ENCODE results near the gene TMEM82. TPM values are rescaled to one million over a fixed set of nuclear protein-coding genes. Genes with fewer than 3 reads are reported as not detected.

The TMEM82 gene
- total RNA-seq, 1 donor from 2014 or later = not detected

GRCh38 chr1:15701784-15702183, 40.5 kb upstream of the TMEM82 start:
- no peak overlapping the region for H3K4me3 ChIP-seq (ENCODE audit: low read depth, low read length)

GRCh38 chr1:15702722-15703550, 39.4 kb upstream of the TMEM82 start:
- H3K4me3 ChIP-seq (ENCODE audit: low read depth, low read length) = no peak overlapping the region
- H3K27me3 ChIP-seq (ENCODE audit: control insufficient read depth, insufficient read depth, low read length) = no peaks in the 10 kb centered on the region
- TF ChIP-seq, protein P1, sequence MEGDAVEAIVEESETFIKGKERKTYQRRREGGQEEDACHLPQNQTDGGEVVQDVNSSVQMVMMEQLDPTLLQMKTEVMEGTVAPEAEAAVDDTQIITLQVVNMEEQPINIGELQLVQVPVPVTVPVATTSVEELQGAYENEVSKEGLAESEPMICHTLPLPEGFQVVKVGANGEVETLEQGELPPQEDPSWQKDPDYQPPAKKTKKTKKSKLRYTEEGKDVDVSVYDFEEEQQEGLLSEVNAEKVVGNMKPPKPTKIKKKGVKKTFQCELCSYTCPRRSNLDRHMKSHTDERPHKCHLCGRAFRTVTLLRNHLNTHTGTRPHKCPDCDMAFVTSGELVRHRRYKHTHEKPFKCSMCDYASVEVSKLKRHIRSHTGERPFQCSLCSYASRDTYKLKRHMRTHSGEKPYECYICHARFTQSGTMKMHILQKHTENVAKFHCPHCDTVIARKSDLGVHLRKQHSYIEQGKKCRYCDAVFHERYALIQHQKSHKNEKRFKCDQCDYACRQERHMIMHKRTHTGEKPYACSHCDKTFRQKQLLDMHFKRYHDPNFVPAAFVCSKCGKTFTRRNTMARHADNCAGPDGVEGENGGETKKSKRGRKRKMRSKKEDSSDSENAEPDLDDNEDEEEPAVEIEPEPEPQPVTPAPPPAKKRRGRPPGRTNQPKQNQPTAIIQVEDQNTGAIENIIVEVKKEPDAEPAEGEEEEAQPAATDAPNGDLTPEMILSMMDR (IDR thresholded peaks at IDR 0.05; ENCODE audit: insufficient read depth, low read length, poor library complexity, severe bottlenecking) = peak; percentile 35
- H3K36me3 ChIP-seq (ENCODE audit: control insufficient read depth, insufficient read depth, low read length) = no peaks in the 10 kb centered on the region
- DNase-seq (ENCODE audit: low read depth) = no peak

More at GRCh38 chr1:15701784-15702183, 40.5 kb upstream of the TMEM82 start:
- DNase-seq (ENCODE audit: low read depth) = no peak
- TF ChIP-seq, protein P1 (IDR thresholded peaks at IDR 0.05; ENCODE audit: insufficient read depth, low read length, poor library complexity, severe bottlenecking) = no peak
- Histone ChIP-seq H3K27me3 (ENCODE audit: control insufficient read depth, insufficient read depth, low read length) (no peaks in the 10 kb centered on the region), H3K36me3 (ENCODE audit: control insufficient read depth, insufficient read depth, low read length) (no peaks in the 10 kb centered on the region)

DNA sequence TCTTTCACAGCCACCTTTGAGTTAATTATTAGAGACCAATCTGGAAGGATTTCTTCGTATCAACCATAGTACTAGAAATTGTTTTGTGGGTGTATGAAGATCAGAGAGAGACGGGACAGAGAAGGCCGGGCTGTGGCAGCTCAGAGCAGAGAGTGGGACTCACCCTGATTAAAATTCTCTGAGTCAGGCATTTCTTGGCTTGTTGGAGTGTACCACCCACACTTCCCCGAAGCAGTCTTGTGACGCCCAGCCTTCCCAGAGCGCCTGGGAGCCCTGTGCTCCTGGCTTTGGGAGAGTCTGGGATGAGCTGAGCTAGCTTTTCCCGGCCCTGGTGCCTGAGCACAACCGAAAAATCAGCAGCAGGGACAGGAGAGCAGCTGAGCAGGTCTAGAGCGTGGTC, 38.7 kb upstream of the TMEM82 start:
- TF ChIP-seq, protein P1 (IDR thresholded peaks at IDR 0.05; ENCODE audit: insufficient read depth, low read length, poor library complexity, severe bottlenecking) = no peak
- no peak overlapping the region for H3K4me3 ChIP-seq (ENCODE audit: low read depth, low read length)
- H3K36me3 ChIP-seq (ENCODE audit: control insufficient read depth, insufficient read depth, low read length) = no peaks in the 10 kb centered on the region
- H3K27me3 ChIP-seq (ENCODE audit: control insufficient read depth, insufficient read depth, low read length) = no peaks in the 10 kb centered on the region
- DNase-seq (ENCODE audit: low read depth) = peak; percentile 76

- TF ChIP-seq, protein P1 (IDR thresholded peaks at IDR 0.05; ENCODE audit: insufficient read depth, low read length, poor library complexity, severe bottlenecking) = no peak
- no peak for DNase-seq (ENCODE audit: low read depth)
- H3K36me3 ChIP-seq (ENCODE audit: control insufficient read depth, insufficient read depth, low read length) = no peaks in the 10 kb centered on the region
- no peak overlapping the region for H3K4me3 ChIP-seq (ENCODE audit: low read depth, low read length)
- H3K27me3 ChIP-seq (ENCODE audit: control insufficient read depth, insufficient read depth, low read length) = no peaks in the 10 kb centered on the region
Observed at GRCh38 chr1:15704526-15705183, 37.6 kb upstream of the TMEM82 start.

DNA sequence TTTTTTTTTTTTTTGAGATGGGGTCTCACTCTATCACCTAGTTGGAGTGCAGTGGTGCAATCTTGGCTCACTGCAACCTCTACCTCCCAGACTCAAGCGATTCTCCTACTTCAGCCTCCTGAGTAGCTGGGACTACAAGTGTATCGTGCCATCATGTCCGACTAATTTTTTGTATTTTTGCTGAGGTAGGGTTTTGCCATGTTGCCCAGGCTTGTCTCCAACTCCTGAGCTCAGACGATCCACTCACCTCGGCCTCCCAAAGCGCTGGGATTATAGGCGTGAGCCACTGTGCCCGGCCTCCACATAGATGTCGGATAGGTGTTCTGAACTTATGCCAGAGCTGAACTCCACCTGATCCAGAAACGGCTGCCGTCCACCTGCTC, 37.1 kb upstream of the TMEM82 start:
- H3K36me3 ChIP-seq (ENCODE audit: control insufficient read depth, insufficient read depth, low read length) = no peaks in the 10 kb centered on the region
- no peak for DNase-seq (ENCODE audit: low read depth)
- H3K27me3 ChIP-seq (ENCODE audit: control insufficient read depth, insufficient read depth, low read length) = no peaks in the 10 kb centered on the region
- TF ChIP-seq, protein P1 (IDR thresholded peaks at IDR 0.05; ENCODE audit: insufficient read depth, low read length, poor library complexity, severe bottlenecking) = no peak
- no peak overlapping the region for H3K4me3 ChIP-seq (ENCODE audit: low read depth, low read length)
